SU-DHL-6 (cell line): ENCODE results near the gene GNAI1.

Experiments
- H2AFZ ChIP-seq: fragments of 200-600 bp; sonication (generic); 2 replicates; pipeline ENCODE4 v1.6.1; 2014; ENCODE audit warnings: low read depth, mild to moderate bottlenecking, moderate library complexity, mixed read lengths, antibody characterized with exemption, low read length; ENCODE audit not compliant: severe bottlenecking
- H3F3A ChIP-seq: fragments of 200-600 bp; shearing (Covaris generic); 2 replicates; pipeline ENCODE4 v1.6.0; 2016; ENCODE audit warnings: antibody characterized with exemption, mild to moderate bottlenecking; ENCODE audit not compliant: insufficient read depth
- H3K27ac ChIP-seq: fragments of 200-600 bp; sonication (generic); 2 replicates; pipeline ENCODE4 v1.5.1; 2016; ENCODE audit warnings: low read depth, mild to moderate bottlenecking, low read length, moderate library complexity, mixed read lengths
- H3K27me3 ChIP-seq: fragments of 200-600 bp; sonication (generic), shearing (Covaris generic); 2 replicates; pipeline ENCODE4 v1.6.0; 2014; ENCODE audit warnings: mild to moderate bottlenecking, low read length
- H3K36me3 ChIP-seq: fragments of 200-600 bp; sonication (generic); 2 replicates; pipeline ENCODE4 v1.6.1; 2014; ENCODE audit warnings: mild to moderate bottlenecking, low read length, mixed read lengths
- H3K4me2 ChIP-seq: fragments of 300-600, 200-600 bp; shearing (Covaris generic), sonication (generic); 2 replicates; pipeline ENCODE4 v1.6.0; 2014; ENCODE audit warnings: low read length, low read depth, mild to moderate bottlenecking; ENCODE audit not compliant: poor library complexity, severe bottlenecking
- H3K4me3 ChIP-seq: fragments of 200-600 bp; sonication (generic); 2 replicates; pipeline ENCODE4 v1.5.1; 2014; ENCODE audit warnings: antibody characterized with exemption, low read length, mild to moderate bottlenecking, mixed read lengths; ENCODE audit not compliant: insufficient read depth, poor library complexity, severe bottlenecking
- H3K79me2 ChIP-seq: fragments of 200-600 bp; sonication (generic); 2 replicates; pipeline ENCODE4 v1.6.1; 2014; ENCODE audit warnings: mild to moderate bottlenecking, low read length, moderate library complexity; ENCODE audit not compliant: insufficient read depth
- H3K9ac ChIP-seq: fragments of 200-600 bp; sonication (generic); 2 replicates; pipeline ENCODE4 v1.7.0; 2014; ENCODE audit warnings: mild to moderate bottlenecking, low read length
- H3K9me2 ChIP-seq: fragments of 200-600 bp; sonication (generic); replicated peaks from 2 replicates; pipeline ENCODE4 v1.6.1; 2014; ENCODE audit warnings: low read length; ENCODE audit not compliant: insufficient read depth
- H3K9me3 ChIP-seq: fragments of 200-600 bp; sonication (generic); 2 replicates; pipeline ENCODE4 v1.6.1; 2014; ENCODE audit warnings: low read length, mixed read lengths; ENCODE audit not compliant: insufficient read depth
- H4K20me1 ChIP-seq: fragments of 200-600 bp; sonication (generic); 2 replicates; pipeline ENCODE4 v1.6.1; 2014; ENCODE audit warnings: low read depth, mild to moderate bottlenecking, antibody characterized with exemption, low read length, moderate library complexity, mixed read lengths
- CTCF ChIP-seq: fragments of 200-600 bp; sonication (generic); IDR thresholded peaks from one replicate; pipeline ENCODE4 v1.5.1; 2017; ENCODE audit warnings: antibody characterized with exemption, mild to moderate bottlenecking, low read length, moderate library complexity; ENCODE audit not compliant: insufficient read depth, poor library complexity, severe bottlenecking
- EZH2phosphoT487 ChIP-seq: fragments of 200-600 bp; sonication (generic), shearing (Covaris generic); conservative IDR thresholded peaks from 2 replicates; pipeline ENCODE4 v1.6.1; 2018; ENCODE audit warnings: mild to moderate bottlenecking, antibody characterized with exemption, low read length, moderate library complexity, mixed read lengths

The GNAI1 gene

GRCh38 chr7:80253653-80254052 is 119.0 kb downstream of the GNAI1 start:
- H3F3A ChIP-seq = no peaks in the 10 kb centered on the region
- H3K27ac ChIP-seq = no peak overlapping the region
- H4K20me1 ChIP-seq = no peaks in the 10 kb centered on the region
- H2AFZ ChIP-seq = no peak overlapping the region
- no peaks in the 10 kb centered on the region for H3K36me3 ChIP-seq
- H3K4me2 ChIP-seq = no peak overlapping the region
- no peaks in the 10 kb centered on the region for H3K9me2 ChIP-seq
- no peak for TF ChIP-seq EZH2phosphoT487
- TF ChIP-seq CTCF = no peak
- no peaks in the 10 kb centered on the region for H3K79me2 ChIP-seq
- H3K9me3 ChIP-seq = no peaks in the 10 kb centered on the region
- no peak overlapping the region for H3K4me3 ChIP-seq
- no peaks in the 10 kb centered on the region for H3K27me3 ChIP-seq
- H3K9ac ChIP-seq = no peak overlapping the region

DNA sequence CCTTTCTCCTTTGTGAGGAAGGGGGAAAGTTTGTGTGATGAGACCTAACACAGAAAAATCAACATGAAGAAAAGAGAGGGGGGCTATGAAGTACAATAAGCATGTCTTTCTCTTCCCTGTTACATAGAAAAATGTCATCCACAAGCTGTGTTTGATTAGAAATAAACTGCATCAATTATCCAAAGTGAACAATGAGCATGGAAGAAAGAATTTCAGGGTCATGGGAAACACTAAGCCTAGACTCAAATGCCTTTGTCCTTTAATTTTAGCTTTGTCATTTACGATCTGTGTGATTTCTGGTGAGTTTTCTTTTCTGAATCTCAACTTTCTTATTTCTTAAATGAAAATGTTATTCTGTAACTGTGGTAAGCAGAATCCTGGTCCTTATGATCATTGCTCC is 121.0 kb downstream of the GNAI1 start:
- Histone ChIP-seq H3K9me3 (no peaks in the 10 kb centered on the region), H3K36me3 (no peaks in the 10 kb centered on the region), H3K9me2 (no peaks in the 10 kb centered on the region), H2AFZ (no peak overlapping the region), H3K4me2 (no peak overlapping the region), H3K27ac (no peak overlapping the region), H3K4me3 (no peak overlapping the region), H4K20me1 (no peaks in the 10 kb centered on the region), H3F3A (no peaks in the 10 kb centered on the region), H3K9ac (no peak overlapping the region), H3K27me3 (no peaks in the 10 kb centered on the region), H3K79me2 (no peaks in the 10 kb centered on the region)
- TF ChIP-seq CTCF (no peak), EZH2phosphoT487 (no peak)

DNA sequence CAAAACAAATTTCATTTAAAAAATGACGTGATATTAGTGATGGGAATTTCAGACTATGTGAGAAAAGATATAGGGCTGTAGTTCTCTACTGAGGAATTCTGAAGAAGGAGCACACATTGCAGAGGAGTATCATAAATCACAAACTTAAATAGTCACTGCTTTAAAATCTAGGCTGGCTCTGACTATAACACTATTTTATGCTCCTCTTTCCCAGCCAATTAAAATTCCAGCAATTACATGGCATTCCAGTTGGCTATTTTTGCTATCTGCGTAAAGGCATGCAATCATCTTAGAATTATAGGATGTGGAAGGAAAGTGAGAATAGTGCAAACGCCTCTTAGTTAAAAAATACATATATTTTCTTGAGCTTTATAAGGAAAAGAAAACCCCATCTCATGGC is 123.1 kb downstream of the GNAI1 start:
- Histone ChIP-seq H3K9ac (no peak overlapping the region), H3K4me2 (no peak overlapping the region), H4K20me1 (no peaks in the 10 kb centered on the region), H3K9me3 (no peaks in the 10 kb centered on the region), H3K27ac (no peak overlapping the region), H3K36me3 (no peaks in the 10 kb centered on the region), H3K9me2 (no peaks in the 10 kb centered on the region), H2AFZ (no peak overlapping the region), H3K79me2 (no peaks in the 10 kb centered on the region), H3F3A (no peaks in the 10 kb centered on the region), H3K27me3 (no peaks in the 10 kb centered on the region), H3K4me3 (no peak overlapping the region)
- TF ChIP-seq EZH2phosphoT487 (no peak), CTCF (no peak)

GRCh38 chr7:80260606-80261005 is 126.0 kb downstream of the GNAI1 start:
- Histone ChIP-seq H3K79me2 (no peaks in the 10 kb centered on the region), H3F3A (no peaks in the 10 kb centered on the region), H3K4me2 (no peak overlapping the region), H4K20me1 (no peaks in the 10 kb centered on the region), H3K9ac (no peak overlapping the region), H2AFZ (no peak overlapping the region), H3K36me3 (no peaks in the 10 kb centered on the region), H3K9me2 (no peaks in the 10 kb centered on the region), H3K27ac (no peak overlapping the region), H3K9me3 (no peaks in the 10 kb centered on the region), H3K4me3 (no peak overlapping the region), H3K27me3 (no peaks in the 10 kb centered on the region)
- TF ChIP-seq CTCF (no peak), EZH2phosphoT487 (no peak)
